Peyer's patch (tissue), 4 donors: Measurements from ENCODE around the gene GPR107.

Source experiments
- CTCF ChIP-seq, 6 experiments: fragments of 450-650 bp in 4 of 6; fragments of 200-600 bp in 2 of 6; sonication (generic) in 1 of 6; IDR thresholded peaks; one replicate each; pipeline ENCODE4 v1.5.1; 2017 to 2019; ENCODE audit warnings: antibody characterized with exemption in 6 of 6, mild to moderate bottlenecking in 3 of 6, moderate library complexity in 1 of 6
- POLR2A ChIP-seq, 2 donors: fragments of 450-650 bp; IDR thresholded peaks; one replicate each; pipeline ENCODE4 v1.5.1; 2017; ENCODE audit warnings: antibody characterized with exemption in 2 of 2, mild to moderate bottlenecking in 2 of 2, moderate library complexity in 2 of 2

GRCh38 chr9:130129432-130130061 is 75.8 kb downstream of the GPR107 start:
- TF ChIP-seq CTCF (IDR thresholded peaks at IDR 0.05): no peak
- TF ChIP-seq POLR2A (IDR thresholded peaks at IDR 0.05): no peak
